ENCODE measurements around the gene DUS4L.
A peak's percentile ranks its signal among the peaks of the same experiment; 100 is the strongest.

Gene DUS4L

GRCh38 chr7:107579885-107580715 lies 16.3 kb downstream of the DUS4L start, which contains the start of gene BCAP29:
BCAP29 (plus strand) TSS chr7:107580246; CDS start chr7:107580773, 527 bp downstream.
- ATAC-seq (peak; percentile 97), DNase-seq (peak; percentile 81)

- DNase-seq (no peak), ATAC-seq (no peak)
Observed at GRCh38 chr7:107580716-107581383, 17.1 kb downstream of the DUS4L start.

GRCh38 chr7:107581387-107582013 lies 17.7 kb downstream of the DUS4L start:
- ATAC-seq = no peak
- no peak for DNase-seq

GRCh38 chr7:107582875-107583274 lies 19.1 kb downstream of the DUS4L start:
- DNase-seq (no peak), ATAC-seq (no peak)

GRCh38 chr7:107584716-107585115 lies 20.9 kb downstream of the DUS4L start:
- ATAC-seq (no peak), DNase-seq (no peak)

GRCh38 chr7:107588529-107589130 lies 24.9 kb downstream of the DUS4L start:
- ATAC-seq (no peak), DNase-seq (no peak)

GRCh38 chr7:107591421-107591820 lies 27.6 kb downstream of the DUS4L start:
- DNase-seq = no peak
- ATAC-seq = no peak

GRCh38 chr7:107592361-107593024 lies 28.7 kb downstream of the DUS4L start:
- ATAC-seq (no peak), DNase-seq (no peak)

GRCh38 chr7:107593025-107593410 lies 29.2 kb downstream of the DUS4L start:
- no peak for ATAC-seq
- DNase-seq = no peak

GRCh38 chr7:107594961-107595737 lies 31.4 kb downstream of the DUS4L start:
- ATAC-seq (no peak), DNase-seq (no peak)

- DNase-seq = no peak
Observed at GRCh38 chr7:107596881-107597581, 33.3 kb downstream of the DUS4L start.

GRCh38 chr7:107597582-107597916 lies 33.8 kb downstream of the DUS4L start:
- ATAC-seq = no peak
- DNase-seq = no peak

More at GRCh38 chr7:107596881-107597581, 33.3 kb downstream of the DUS4L start:
- ATAC-seq = no peak

GRCh38 chr7:107597953-107598352 lies 34.2 kb downstream of the DUS4L start:
- DNase-seq = no peak
- no peak for ATAC-seq

- ATAC-seq (no peak), DNase-seq (no peak)
Observed at GRCh38 chr7:107599262-107599661, 35.5 kb downstream of the DUS4L start.

- no peak for DNase-seq
- ATAC-seq = no peak
Observed at GRCh38 chr7:107600816-107601215, 37.0 kb downstream of the DUS4L start.

- no peak for ATAC-seq
- no peak for DNase-seq
Observed at GRCh38 chr7:107605218-107605815, 41.5 kb downstream of the DUS4L start.

GRCh38 chr7:107606303-107606702 lies 42.5 kb downstream of the DUS4L start:
- DNase-seq = no peak
- ATAC-seq = no peak

GRCh38 chr7:107609811-107610261 lies 46.1 kb downstream of the DUS4L start:
- DNase-seq (no peak), ATAC-seq (no peak)

GRCh38 chr7:107610323-107610722 lies 46.6 kb downstream of the DUS4L start:
- DNase-seq = no peak
- no peak for ATAC-seq

- ATAC-seq (no peak), DNase-seq (no peak)
Observed at GRCh38 chr7:107613439-107613838, 49.7 kb downstream of the DUS4L start.
